Neutrophil (primary cell): Measurements from ENCODE around the gene DENND11.

Experiments
- H3K27ac ChIP-seq: fragments of 200-600 bp; sonication (generic); 2 replicates; pipeline ENCODE4 v1.5.1; 2016; ENCODE audit warnings: mild to moderate bottlenecking, moderate library complexity
- H3K27me3 ChIP-seq: fragments of 200-600 bp; sonication (generic); 2 replicates; pipeline ENCODE4 v1.6.0; 2016; ENCODE audit warnings: mild to moderate bottlenecking
- H3K36me3 ChIP-seq: fragments of 200-600 bp; sonication (generic); 2 replicates; pipeline ENCODE4 v1.5.1; 2017
- H3K4me1 ChIP-seq, 2 experiments: fragments of 200-600 bp in 1 of 2; sonication (generic) in 1 of 2; 1 replicate in 1 of 2; 2 replicates in 1 of 2; pipeline versions ENCODE4 v1.5.1 to v1.6.1; 2013 to 2016; ENCODE audit warnings: low read depth in 1 of 2, low read length in 1 of 2, mild to moderate bottlenecking in 1 of 2, moderate library complexity in 1 of 2; ENCODE audit not compliant: control insufficient read depth in 1 of 2, insufficient read depth in 1 of 2
- H3K4me3 ChIP-seq, 2 experiments: fragments of 200-600 bp in 1 of 2; sonication (generic) in 1 of 2; 1 replicate in 1 of 2; 2 replicates in 1 of 2; pipeline ENCODE4 v1.5.1; 2013 to 2016; ENCODE audit warnings: low read depth in 1 of 2, low read length in 1 of 2, mild to moderate bottlenecking in 1 of 2, moderate library complexity in 1 of 2
- H3K9me3 ChIP-seq: fragments of 200-600 bp; sonication (generic); 2 replicates; pipeline ENCODE4 v1.5.1; 2016
- CTCF ChIP-seq: fragments of 200-600 bp; sonication (generic); IDR thresholded peaks from 2 replicates; pipeline ENCODE4 v1.5.1; 2016; ENCODE audit warnings: antibody characterized with exemption

Gene DENND11

DNA sequence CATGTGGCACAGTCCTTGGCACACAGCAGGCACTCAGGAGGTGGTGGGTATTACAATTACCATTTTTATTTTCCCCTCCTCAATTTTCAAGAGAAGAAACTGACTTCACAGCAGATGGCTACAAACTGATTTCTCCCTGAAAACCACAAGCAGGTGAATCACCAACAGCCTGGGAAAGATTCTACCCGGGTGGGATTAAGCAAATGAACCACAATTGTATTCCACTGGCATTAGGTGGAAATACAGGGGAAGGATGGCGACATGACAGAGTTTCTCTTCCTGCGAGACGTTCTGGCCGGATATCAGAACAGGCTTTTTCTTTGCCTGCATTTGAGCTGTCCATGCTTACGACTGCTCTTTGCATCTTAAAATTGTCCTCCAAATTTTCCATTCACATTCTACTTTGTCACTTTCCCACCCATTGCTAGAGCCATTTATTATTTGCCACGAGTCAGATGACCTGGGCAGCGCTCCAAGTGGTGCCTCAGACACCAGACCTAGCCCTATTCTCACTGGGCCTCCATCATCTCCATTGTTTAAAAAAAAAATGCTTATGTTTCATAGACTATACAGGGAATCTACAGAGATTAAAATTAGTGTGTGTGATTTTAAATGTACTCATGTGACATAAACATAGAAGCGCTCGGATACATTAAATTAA, 4.6 kb downstream of the DENND11 start:
- H3K27ac ChIP-seq = no peak overlapping the region
- peaks cover 36% of the 10 kb centered on the region for H3K27me3 ChIP-seq
- H3K9me3 ChIP-seq = no peaks in the 10 kb centered on the region
- no peak overlapping the region for H3K4me3 ChIP-seq
- peaks cover 3 to 12% of the 10 kb centered on the region in 2 experiments for H3K4me1 ChIP-seq
- no peaks in the 10 kb centered on the region for H3K36me3 ChIP-seq
- no peak for TF ChIP-seq CTCF

- no peak for TF ChIP-seq CTCF
- peaks cover 28% of the 10 kb centered on the region for H3K27me3 ChIP-seq
- no peaks in the 10 kb centered on the region for H3K9me3 ChIP-seq
- H3K27ac ChIP-seq = no peak overlapping the region
- H3K36me3 ChIP-seq = no peaks in the 10 kb centered on the region
- no peak overlapping the region for H3K4me3 ChIP-seq
- H3K4me1 ChIP-seq = peaks cover 0 to 7% of the 10 kb centered on the region in 2 experiments
Observed at GRCh38 chr7:141696348-141696747, 5.6 kb downstream of the DENND11 start.

DNA sequence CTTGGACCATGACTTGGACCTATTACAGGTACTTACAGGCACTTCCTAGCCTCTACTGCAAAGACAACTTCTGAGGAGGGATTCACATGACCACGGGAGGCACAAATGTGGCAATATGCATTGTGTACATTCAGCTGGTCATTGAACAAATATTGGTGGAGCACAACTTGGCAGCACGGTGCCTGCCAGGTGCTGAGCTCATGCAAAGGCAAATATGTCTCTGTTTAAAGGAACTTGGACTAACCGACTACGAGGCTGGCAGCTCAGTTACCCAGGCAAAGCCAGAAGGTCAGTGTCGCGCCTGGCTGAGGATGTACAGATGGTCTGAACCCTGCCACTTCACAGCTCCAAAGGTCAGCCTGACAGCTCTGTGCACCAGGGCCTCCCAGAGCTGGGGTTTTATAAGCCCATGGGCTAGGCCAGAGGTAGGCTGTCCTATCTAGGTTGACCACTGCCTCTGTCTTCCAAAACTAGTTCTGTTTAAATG, 6.1 kb downstream of the DENND11 start:
- H3K36me3 ChIP-seq = no peaks in the 10 kb centered on the region
- H3K4me1 ChIP-seq = peaks cover 0 to 2% of the 10 kb centered on the region in 2 experiments
- H3K4me3 ChIP-seq = no peak overlapping the region
- peaks cover 23% of the 10 kb centered on the region for H3K27me3 ChIP-seq
- H3K27ac ChIP-seq = no peak overlapping the region
- no peak for TF ChIP-seq CTCF
- H3K9me3 ChIP-seq = no peaks in the 10 kb centered on the region

DNA sequence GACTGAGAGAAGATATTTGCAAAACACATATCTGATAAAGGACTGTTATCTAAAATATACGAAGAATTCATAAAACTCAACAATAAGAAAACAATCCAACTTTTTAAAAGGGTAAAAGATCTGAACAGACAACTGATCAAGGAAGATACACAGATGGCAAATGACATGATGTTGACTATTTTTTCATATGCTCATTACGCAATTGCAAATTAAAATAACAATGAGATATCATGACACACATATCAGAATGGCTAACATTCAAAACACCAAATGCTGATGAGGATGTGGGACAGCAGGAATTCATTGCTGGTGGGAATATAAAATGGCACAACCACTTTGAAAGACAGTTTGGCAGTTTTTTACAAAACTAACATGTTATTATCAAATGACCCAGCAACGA, 8.9 kb downstream of the DENND11 start:
- no peak overlapping the region for H3K4me3 ChIP-seq
- H3K4me1 ChIP-seq = no peaks in the 10 kb centered on the region

GRCh38 chr7:141691961-141692360, 10.0 kb downstream of the DENND11 start:
- Histone ChIP-seq H3K27me3 (no peaks in the 10 kb centered on the region), H3K36me3 (no peaks in the 10 kb centered on the region), H3K9me3 (no peaks in the 10 kb centered on the region), H3K4me3 (no peak overlapping the region), H3K27ac (no peak overlapping the region), H3K4me1 (no peaks in the 10 kb centered on the region)
- no peak for TF ChIP-seq CTCF

More for the DNA sequence above, 8.9 kb downstream of the DENND11 start:
- H3K27me3 ChIP-seq = no peaks in the 10 kb centered on the region
- no peak for TF ChIP-seq CTCF
- H3K27ac ChIP-seq = no peak overlapping the region
- no peaks in the 10 kb centered on the region for H3K36me3 ChIP-seq
- H3K9me3 ChIP-seq = no peaks in the 10 kb centered on the region
